ENCODE measurements around the gene CMIP.

- no peak for TF ChIP-seq CTCF (IDR thresholded peaks at IDR 0.05)
- TF ChIP-seq EZH2 (IDR thresholded peaks at IDR 0.05) = no peak
Observed at GRCh38 chr16:81477697-81478693, 33.4 kb downstream of the CMIP start.

All from neural progenitor cell (in vitro differentiated cells).